ENCODE measurements around the gene HMX1.

HMX1 gene

DNA sequence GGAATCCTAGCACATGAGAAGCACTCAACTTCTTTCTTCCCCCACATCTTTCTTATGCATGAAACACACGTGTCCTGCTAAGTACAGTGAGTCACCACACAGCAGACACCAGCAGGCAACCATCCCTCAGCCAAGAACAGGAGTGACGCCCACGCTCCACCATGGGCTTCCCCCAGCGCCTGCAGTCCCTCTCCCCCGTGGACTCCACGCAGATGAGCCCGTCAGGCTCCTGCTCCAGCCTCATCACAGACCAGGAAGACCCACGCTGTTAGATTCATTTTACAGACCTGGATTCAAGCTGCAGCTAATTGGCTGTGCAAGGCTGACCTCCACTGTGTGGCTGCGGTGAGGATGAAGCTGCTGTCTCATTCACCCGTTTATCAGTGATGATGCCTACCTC is 16.7 kb downstream of the HMX1 start:
- no peak for DNase-seq

DNA sequence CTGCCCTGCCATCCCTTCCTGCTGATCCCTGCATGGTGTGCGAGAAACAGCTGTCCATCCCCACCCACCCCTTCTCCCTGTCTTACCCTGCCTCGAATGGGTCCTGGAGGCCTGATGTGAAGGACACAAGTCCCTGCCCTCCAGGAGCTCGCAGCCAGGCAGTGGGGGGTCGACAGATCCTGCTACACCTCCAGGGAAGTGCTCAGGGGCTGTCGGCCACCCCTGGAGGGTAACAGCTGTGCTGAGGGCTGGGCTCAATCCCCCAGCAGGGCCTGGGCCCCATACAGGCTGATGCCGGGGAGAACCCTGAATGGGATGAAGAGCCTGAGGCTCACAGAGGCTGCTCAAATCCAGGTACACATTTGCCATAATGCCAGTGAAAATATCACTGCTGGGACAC is 17.6 kb downstream of the HMX1 start:
- DNase-seq, result no peak

DNA sequence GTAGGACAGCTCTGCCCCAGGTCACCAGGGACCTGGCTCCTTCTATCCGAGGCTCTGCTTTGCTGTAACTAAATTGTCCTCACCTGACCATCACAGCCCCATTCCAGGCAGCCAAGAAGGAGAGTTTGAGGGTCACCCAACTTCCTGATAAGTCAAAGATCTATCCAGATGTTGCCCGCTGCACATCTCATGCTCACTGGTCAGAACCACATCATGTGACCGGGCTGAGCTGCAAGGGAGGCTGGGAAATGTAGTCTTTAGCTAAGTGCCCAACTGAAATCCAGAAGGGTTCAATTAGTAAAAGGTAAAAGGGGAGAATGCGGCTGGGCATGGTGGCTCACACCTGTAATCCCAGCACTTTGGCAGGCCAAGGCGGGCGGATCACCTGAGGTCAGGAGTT is 18.4 kb downstream of the HMX1 start:
- DNase-seq, result no peak

DNA sequence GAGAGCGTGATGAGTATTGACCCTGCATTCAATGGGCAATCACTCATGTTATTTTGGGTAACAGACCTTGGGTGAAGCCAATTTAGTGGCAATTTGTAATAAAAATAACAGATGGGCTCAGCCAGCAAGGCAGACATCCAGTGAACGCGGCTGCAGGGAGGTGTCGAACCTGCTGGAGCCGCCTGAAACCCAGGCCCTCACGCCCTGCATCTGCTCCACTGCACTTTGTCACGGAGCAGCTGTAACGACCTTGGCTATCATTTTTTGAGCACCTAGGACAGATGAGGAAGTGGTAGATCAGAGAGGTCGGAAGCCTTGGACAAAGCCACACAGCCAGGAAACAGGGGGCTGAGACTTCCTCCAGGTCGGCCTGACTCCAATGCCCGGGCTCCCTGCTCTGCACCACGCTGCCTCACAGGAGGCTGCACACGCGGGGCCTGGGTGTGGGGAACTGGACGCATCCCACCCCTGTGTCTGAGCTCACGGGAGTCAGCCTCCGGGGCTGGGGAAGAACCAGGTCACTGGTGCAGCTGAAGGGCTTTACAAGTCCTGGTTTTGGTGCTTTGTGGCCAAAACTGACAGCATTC is 19.4 kb downstream of the HMX1 start:
- DNase-seq, result no peak

DNA sequence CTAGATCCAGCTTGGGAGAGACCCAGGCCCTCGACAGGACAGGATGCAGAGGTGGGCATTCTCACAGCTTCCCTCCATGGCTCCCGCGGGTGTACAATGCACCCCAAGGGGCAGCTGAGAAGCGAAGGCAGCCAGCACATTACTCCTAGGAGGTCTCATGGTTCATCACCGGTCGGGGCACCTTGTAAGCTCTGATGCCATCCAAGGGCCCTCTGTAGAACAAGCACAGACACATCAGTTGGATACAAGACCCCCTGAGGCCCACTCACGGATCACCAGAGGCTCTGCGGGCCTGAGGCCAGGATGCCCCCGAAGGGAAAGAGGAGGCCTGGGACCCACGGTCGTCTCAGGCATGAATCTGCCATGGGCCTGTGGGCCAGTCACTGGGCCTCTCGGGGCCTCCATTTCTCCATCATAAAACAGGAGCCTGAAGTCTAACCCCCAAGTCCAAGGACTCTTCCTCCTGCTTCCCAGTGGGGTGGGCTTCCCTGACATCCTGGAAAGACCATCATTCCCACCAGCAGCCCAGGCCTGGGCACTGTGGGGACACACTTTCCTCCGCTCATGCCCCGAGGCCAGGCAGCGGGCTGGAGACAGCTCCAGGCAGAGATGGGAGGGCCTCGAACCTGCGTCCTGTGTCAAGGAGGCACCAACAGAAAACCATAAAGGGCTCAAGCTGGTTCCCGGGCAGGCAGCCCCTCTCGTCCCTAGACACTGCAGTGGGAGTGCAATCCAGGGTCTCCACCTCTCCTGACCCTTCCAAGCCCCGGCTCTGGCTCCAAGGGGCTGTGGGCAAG is 20.1 kb downstream of the HMX1 start:
- DNase-seq, result no peak

DNA sequence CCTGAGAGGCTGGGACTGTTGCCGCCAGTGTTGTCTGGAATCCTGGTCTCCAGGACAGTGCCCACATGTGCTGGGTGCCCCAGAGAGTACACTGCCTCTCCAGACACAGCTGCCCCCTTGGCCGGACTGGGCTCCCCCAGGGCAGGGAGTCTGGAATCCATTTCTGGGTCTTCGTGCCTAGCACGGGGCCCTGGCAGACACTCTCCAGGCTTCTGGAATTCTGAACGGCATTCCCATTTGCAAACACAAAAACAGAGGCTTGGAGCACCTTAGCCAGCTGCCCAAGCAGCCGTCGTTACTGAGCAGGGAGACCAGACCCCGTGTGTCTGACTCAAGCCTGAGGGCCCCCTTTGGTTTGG is 20.8 kb downstream of the HMX1 start:
- no peak for DNase-seq

DNA sequence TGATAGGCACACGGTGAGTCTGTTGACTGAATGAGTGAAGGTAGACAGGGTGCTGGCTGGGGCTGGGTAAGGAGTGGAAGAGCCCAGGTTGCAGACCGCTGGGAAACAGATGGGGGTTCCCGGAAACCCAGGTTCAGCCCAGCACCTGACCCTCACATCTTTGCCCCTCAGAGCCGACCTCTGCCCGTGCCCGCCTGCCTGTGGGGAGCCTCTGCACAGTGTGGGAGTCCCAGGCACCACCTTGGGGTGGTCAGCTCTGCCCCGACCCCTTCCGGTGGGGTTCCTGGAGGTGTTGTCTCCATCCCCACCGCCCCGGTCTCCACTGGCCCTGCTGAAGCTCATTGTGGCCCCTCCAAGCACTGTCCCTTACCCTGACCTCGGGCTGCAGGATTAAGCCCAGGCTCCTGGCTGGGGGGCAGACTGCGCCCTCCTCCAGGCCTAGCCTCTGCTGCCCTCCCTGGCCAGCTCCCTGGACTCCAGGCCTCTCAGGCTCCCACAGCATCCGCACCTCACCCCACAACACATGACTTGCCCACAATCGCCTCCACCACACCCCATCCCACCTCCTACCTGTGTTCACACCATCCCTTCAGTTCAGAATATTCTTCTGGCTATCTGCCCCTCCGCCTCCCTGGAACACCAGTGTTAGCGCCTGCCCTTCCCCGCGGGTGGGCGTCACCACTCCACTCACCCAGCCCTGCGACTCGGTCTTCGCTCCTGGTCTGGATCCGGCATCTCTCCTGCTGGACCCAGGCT is 21.4 kb downstream of the HMX1 start:
- no peak for DNase-seq

DNA sequence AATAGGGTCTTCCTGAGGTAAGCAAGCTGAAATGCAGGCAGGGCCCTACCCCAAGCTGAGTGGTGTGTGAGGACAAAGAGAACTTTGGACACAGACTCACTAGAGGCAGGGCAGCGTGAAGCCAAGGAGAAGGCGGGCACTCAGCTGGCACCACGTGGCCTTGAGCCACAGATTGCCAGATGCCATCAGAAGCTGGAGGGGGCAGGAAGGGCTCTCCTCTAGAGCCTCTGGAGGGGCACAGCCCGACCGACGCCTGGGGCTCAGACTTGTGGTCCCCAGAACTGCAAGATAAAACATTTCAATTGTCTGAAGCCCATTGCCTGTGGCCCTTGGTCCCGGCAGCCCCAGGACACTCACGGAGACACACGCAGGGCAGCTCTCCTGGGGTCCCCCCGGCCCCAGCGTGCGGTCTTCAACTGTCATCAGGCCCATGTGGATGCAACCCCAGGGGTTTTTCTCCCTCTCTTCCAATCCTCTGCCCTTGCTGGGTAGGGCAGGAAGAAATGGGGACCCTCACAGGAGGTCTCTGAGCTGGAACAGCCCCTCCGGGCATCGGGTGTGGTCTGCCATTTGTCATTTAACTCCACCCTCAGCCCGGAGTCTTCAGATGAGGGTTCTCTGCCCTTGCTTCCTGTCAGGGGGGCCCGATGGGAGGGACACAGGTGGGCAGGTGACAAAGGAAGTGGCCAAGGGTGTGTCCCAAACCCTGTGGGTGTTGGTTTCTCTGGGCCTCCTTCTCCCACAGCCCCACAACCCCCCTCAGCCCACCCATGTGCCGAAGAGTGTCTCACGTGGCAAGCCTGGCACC is 22.2 kb downstream of the HMX1 start:
- DNase-seq, result no peak

DNA sequence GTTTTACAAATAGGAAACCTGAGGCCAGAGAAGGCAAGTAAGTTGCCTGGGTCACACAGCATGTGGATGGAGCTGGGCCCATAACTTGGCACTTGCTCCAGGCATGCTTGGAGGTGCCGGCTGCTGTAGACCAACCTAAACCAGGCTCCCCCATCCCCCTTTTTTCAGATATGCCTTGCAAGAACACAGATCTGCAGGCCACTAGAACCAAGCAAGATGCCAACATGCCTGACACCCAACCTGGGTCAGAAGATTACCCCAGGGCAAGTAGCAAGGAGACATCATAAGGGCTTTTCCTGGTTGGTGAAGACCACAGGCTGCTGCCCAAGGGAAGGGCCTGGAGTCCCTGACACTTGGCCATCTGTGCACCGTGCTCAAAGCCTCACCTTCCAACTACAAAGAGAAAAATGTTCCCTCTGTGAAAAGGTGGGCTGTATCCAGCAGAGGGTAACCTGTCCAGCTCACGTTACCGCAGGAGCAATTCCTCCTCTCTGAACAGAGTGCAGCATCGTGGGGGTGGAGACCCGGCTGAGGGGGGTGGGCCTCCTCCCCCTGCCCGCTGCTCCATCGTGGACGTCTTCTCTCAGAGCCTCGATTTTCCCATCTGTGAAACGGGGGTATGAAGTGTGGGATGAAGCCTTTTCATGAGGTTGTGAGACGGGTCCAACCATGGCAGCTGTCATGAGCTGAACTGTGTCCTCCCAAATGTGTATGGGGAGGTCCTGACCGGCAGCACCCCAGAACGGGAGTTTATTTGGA is 23.0 kb downstream of the HMX1 start:
- DNase-seq, result no peak

DNA sequence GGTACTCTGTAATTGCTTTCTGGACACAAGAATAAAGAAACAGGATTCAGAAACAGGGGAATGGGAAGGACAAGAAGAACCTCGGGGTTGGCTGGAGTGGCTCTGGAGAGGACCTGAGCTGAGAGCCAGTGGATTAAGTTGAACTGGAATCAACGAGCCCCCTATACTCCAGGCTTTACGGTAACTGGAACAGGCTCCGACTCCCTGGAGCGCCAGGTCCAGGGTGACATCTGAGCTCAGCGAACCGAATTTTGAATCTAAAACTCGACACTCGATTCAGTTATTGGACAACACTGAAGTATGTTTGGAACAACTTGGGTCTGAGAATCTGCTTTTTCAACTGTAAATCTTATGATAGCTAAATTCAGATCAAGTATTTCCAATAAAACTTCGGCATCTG is 23.9 kb downstream of the HMX1 start:
- DNase-seq, result no peak

DNA sequence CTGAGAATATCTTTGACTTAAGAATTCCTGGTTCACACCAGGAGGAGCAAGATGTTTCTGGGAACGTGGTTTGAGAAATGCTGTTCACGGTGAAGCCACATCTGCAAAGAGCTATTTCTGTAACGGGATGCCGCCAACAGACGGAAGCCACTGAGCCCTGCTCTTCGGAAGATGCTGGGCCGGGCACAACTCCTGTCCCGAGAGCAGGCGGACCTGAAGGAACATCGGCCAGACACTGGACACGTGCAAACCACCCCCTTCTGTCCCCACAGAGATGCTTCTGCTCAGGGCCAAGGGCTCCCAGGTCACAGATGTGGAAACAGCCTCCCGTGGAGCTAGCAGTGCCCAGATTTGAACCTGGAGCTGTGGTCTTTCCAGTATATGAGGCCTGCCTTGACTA is 24.3 kb downstream of the HMX1 start:
- DNase-seq, result no peak

DNA sequence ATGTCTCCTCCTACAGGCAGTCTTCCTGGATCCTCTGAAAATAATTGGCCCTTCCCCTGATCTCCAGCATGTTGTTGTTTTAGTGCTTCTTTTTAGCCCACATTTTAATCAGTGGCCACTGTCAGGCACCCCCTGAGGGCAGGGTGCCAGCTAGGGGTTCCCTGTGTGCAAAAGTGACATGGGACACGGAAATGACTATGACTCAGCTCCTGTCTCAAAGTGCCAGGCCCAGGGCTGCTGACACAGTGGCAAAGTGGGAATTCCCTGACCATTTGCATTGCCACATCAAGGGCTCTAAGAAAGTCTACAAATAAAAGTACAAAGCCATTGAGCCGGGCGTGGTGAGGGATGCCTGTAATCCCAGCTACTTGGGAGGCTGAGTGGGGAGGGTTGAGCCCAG is 24.8 kb downstream of the HMX1 start:
- no peak for DNase-seq

DNA sequence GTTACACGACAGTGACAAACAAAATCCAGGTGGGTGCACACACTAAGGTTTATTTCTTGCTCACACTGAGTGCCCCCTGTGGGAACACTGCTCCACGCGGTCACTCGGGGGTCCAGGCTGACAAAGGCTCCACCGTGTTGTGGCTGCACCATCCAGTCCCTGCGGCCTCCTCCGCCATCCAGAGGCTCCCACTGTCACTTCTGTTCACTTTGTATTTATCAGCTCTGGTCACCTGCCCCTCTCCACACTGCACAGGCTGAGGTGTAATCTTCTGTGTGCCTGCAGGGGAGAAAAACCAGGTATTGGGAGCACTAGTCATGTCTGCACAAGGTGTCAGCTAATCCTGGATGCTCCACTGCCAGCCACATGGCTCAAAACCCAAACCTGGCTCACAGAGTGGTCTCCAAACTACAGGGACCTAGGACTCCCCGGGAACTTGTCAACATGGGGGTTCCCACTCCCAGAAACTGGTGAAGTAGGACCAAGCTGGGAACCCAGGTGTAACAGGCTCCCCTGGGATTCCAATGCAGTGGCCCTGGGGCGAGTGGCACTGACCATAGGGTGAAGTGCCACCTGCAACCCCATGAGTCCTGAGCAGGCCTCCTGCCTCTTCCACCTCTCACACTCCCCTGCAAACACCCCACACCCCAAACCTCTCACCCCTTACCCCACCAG is 25.5 kb downstream of the HMX1 start:
- DNase-seq, result no peak

DNA sequence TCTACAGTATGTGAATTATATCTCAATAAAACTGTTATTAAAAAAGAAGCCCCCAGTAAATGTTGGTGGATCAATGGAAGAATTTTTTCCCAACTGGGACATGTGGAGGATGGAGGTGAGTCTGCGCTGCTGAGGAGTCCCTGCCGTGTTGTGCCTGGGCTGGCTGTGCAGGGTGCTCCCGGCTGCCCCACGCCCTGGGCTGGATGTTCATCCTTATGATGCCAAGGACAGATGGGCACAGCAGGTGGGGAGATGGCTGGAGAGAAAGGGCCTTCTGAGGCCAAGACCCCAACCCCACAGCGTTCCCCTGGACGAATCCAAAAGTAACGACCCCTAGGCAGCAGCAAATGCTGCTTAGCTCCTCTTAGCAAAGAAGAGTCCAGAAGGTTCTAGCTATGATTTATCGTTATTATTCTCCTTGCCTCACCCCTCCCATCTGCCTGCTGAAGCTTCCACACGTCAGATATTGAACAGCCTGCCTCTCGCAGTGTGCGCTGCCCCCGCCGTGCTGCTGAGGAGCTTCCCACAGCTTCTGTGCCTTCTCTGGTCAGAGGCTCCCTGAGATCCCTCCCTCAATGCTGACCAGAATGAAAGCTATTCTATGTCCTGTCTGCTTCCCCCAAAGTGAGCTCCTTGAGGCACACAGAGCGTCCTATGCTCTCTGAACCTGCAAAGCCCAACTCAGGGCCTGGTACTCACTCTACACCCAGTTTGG is 26.5 kb downstream of the HMX1 start:
- no peak for DNase-seq

DNA sequence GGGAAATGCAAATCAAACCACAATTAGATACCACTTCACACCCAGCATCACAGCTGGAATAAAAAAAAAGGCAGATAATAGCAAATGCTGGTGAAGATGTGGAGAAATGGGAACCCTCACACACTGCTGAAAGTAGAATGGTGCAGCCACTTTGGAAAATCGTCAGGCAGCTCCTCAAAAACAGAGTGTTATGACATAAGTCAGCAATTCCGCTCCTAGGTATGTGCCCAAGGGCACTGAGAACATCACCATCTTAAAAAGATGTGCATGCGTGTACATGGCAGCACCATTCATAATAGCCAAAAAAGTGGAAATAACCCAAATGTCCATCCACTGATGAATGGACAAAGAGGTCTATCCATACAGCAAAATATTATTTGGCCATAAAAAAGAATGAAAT is 28.0 kb downstream of the HMX1 start:
- no peak for DNase-seq

DNA sequence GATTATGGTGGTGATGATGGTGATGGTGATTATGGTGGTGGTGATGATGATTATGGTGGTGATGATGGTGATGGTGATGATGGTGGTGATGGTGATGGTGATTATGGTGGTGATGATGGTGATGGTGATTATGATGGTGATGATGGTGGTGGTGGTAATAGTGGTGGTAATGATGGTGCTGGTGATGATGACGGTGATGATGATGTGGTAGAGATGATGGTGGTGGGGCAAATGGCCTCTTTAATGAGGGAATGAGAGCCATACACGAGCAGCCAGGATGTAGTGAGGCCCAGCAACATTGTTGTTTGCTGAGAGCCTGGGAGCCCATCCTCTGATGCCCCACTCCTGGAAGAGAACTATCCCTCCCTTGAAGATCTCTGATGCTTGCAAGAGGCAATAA is 29.0 kb downstream of the HMX1 start:
- DNase-seq, result no peak

DNA sequence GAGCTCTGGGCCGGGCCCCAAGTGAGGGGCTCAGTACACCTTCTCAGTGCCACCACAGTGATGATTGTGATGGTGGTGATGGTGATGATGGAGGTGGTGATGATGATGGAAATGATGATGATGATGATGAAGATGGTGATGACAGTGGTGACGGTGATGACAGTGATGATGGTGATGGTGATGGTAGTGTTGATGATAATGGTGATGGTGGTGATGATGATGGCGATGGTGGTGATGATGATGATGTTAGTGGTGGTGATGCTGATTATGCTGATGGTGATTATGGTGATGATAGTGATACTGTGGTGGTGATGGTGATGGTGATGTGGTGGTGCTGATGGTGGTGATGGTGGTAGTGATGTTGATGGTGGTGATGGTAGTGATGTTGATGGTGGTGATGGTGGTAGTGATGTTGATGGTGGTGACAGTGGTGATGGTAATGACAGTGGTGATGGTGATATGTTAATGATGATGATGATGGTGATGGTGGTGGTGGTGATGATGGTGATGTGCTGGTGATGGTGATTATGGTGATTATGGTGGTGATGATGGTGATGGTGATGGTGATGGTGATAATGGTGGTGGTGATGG is 29.9 kb downstream of the HMX1 start:
- DNase-seq, result no peak

DNA sequence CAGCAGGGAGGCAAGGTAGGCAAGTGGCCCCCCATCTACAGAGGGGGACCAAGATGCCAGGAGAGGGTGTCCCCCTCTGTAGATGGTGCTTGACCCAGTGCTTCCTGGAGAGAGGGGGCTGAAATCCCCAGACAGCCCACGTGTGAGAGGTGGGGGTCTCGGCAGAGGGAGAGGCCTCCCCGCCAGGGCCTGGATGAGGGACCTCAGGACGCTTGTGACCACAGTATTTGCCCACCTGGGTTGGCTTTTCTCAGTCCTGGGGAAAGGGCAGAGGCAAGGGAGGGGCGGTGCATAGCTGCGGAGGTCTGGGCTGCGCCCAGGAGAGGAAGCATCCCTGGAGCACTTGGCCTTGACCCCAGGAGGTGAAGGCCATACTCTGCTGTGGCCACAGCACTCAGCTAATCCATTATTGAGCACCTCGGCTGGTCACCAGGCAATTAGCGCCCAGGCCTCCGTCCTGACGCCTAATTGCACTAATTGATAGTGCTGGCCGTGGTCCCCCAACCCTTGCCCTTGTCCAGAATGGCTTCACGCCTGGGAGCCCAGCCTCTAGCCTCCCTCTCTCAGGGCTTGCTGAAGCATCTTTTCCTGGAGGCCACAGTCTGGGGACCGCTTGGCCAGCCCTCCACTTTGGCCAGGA is 30.7 kb downstream of the HMX1 start:
- no peak for DNase-seq

DNA sequence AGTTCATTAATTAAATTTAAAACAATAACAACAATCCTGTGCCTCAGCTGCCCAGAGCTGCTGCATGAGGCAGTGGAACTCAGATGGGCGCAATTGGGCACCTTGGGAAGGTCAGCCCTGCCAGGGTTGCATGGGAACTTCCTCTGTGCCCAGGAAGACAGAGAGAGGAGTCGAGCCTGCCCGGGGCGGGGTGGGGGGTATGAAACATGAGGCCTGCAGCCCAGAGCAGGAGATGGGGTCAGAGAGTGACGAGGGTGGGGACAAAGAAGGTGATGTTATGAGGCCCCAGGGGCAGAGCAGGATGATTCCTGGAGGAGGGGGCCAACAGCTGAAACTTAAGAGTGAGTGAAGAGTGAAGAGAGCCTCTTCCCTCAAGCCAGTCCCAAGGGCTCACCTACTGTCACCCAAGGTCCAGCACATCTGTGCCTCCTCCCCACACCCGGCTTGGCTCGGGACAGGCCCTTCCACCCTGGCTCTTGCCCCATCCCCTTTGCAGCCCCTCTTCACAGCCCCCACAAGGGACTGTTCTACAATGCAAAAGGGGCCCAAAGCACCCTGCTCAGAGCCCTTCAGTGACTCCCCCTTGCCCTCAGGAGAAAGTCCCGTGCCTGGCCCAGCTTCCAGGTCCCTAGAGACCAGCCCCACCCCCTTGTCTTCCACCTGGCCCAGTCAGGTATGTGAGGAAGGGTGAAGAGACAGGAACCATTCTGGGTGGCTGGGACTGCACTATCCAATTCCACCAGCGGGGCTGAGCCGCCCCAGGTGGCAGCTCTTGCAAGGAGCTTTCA is 31.4 kb downstream of the HMX1 start:
- DNase-seq, result no peak

DNA sequence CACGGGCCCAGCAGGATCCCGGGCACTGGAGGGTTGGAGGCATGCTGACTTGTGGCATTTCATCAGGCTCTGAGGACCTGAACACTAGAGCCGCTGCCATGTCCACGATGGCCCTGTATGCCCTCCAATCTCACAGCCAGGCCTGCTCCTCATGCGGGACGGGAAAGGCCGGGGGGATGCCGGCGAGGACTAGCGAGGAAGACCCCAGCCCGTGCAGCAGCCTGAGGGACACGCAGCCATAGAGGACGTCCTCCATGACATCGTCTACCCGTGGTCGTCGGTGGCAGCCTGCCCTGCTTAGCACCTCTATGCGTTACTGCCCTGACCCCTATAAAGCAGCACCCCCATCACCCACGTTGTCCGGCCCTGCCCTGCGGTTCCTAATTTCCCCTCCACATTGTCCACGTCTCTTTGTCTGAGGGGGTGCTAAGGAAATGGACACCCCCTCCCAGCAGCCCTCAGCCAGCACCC is 32.6 kb downstream of the HMX1 start:
- no peak for DNase-seq
